HepG2 (cell line): ENCODE data around the gene CHRNA7. TPM values are rescaled to one million over a fixed set of nuclear protein-coding genes. Genes with fewer than 3 reads are reported as not detected.

Experiments
- ARID5B ChIP-seq: IDR thresholded peaks from 2 replicates; pipeline ENCODE4 v1.4.0; 2020; ENCODE audit warnings: mild to moderate bottlenecking, missing genetic modification reagents
- CENPT ChIP-seq: sonication (generic); formaldehyde crosslinking; IDR thresholded peaks from 2 replicates; pipeline ENCODE4 v1.8.0; 2022; ENCODE audit warnings: low read depth, mild to moderate bottlenecking, moderate library complexity, missing genetic modification reagents
- HHEX ChIP-seq: IDR thresholded peaks from 2 replicates; pipeline ENCODE4 v1.6.1; 2016; ENCODE audit warnings: control low read depth
- HNF4A ChIP-seq: sonication (generic); formaldehyde crosslinking; IDR thresholded peaks from 2 replicates; pipeline ENCODE4 v1.4.0; 2020; ENCODE audit warnings: missing genetic modification reagents
- IKZF5 ChIP-seq: IDR thresholded peaks from 2 replicates; pipeline ENCODE4 v1.6.1; 2018; ENCODE audit warnings: missing genetic modification reagents, mild to moderate bottlenecking, missing compliant biosample characterization
- KDM1A ChIP-seq: IDR thresholded peaks from 2 replicates; pipeline ENCODE4 v1.6.1; 2016; ENCODE audit warnings: missing compliant biosample characterization
- MLLT10 ChIP-seq: sonication (generic); formaldehyde crosslinking; IDR thresholded peaks from 2 replicates; pipeline ENCODE4 v1.4.0; 2020; ENCODE audit warnings: missing genetic modification reagents
- MTF2 ChIP-seq: sonication (generic); formaldehyde crosslinking; IDR thresholded peaks from 2 replicates; pipeline ENCODE4 v1.5.0; 2020; ENCODE audit warnings: missing genetic modification reagents, borderline replicate concordance
- MYPOP ChIP-seq: sonication (generic); formaldehyde crosslinking; IDR thresholded peaks from 2 replicates; pipeline ENCODE4 v1.8.1; 2023; ENCODE audit warnings: mild to moderate bottlenecking, moderate library complexity, missing genetic modification reagents
- NR2C2 ChIP-seq: sonication (generic); formaldehyde crosslinking; IDR thresholded peaks from 2 replicates; pipeline ENCODE4 v1.4.0; 2020; ENCODE audit warnings: missing genetic modification reagents, mild to moderate bottlenecking, moderate library complexity, borderline replicate concordance
- PPARG ChIP-seq: conservative IDR thresholded peaks from 2 replicates; pipeline ENCODE4 v1.6.1; 2016; ENCODE audit warnings: missing biosample characterization, missing genetic modification reagents
- RARA ChIP-seq: IDR thresholded peaks from 2 replicates; pipeline ENCODE4 v1.6.1; 2016; ENCODE audit warnings: missing genetic modification reagents, missing compliant biosample characterization
- SETDB1 ChIP-seq: sonication (generic); formaldehyde crosslinking; IDR thresholded peaks from 2 replicates; pipeline ENCODE4 v1.5.1; 2020; ENCODE audit warnings: missing genetic modification reagents, mild to moderate bottlenecking, borderline replicate concordance
- SYNCRIP ChIP-seq: fragments of 200-400 bp; formaldehyde crosslinking; IDR thresholded peaks from 2 replicates; pipeline ENCODE4 v1.6.1; 2018; ENCODE audit warnings: mild to moderate bottlenecking, low read depth, low read length; ENCODE audit not compliant: insufficient read depth
- TCF7 ChIP-seq: sonication (generic); IDR thresholded peaks from 2 replicates; pipeline ENCODE4 v1.6.1; 2016; ENCODE audit warnings: antibody characterized with exemption, low read depth
- ZNF30 ChIP-seq: sonication (generic); formaldehyde crosslinking; IDR thresholded peaks from 2 replicates; pipeline ENCODE4 v1.5.0; 2020; ENCODE audit warnings: mild to moderate bottlenecking, missing genetic modification reagents
- ZNF788 ChIP-seq: sonication (generic); formaldehyde crosslinking; IDR thresholded peaks from 2 replicates; pipeline ENCODE4 v1.5.0; 2020; ENCODE audit warnings: mild to moderate bottlenecking, missing genetic modification reagents, borderline replicate concordance
- ZSCAN5A ChIP-seq: sonication (generic); formaldehyde crosslinking; IDR thresholded peaks from 2 replicates; pipeline ENCODE4 v1.8.0; 2022; ENCODE audit warnings: mild to moderate bottlenecking, missing genetic modification reagents, borderline replicate concordance
- polyA plus RNA-seq, 8 experiments: library from polyadenylated mRNA; depleted of rRNA in 3 of 8; stranded (reverse) in 7 of 8; unstranded in 1 of 8; fragments of >200 nt; fragmentation: Illumina TruSeq in 4 of 8; extraction: Trizol in 4 of 8; gene quantifications; 2 replicates each; pipeline versions ENCODE4 v1.2.1 to v1.2.3, GENCODE V29; 2011 to 2016; ENCODE audit warnings: low read depth in 4 of 8, missing spikeins in 1 of 8, mixed read lengths in 1 of 8; ENCODE audit not compliant: insufficient read depth in 1 of 8
- total RNA-seq, 5 experiments: library from RNA; depleted of rRNA; stranded (reverse); fragments of >200 nt; fragmentation: Illumina TruSeq; extraction: Trizol; gene quantifications; 2 replicates each; pipeline ENCODE4 v1.2.3, GENCODE V29; 2016; ENCODE audit warnings: low read depth in 1 of 5

CHRNA7 gene
- total and polyA plus RNA-seq, 2 of the 13 experiments (the other 11 are each of a cell fraction or from before 2014, with no cell fraction given): 1.3 to 1.4 TPM

GRCh38 chr15:32113224-32113623 lies 82.9 kb downstream of the CHRNA7 start (continued):
- TF ChIP-seq IKZF5 (CRISPR knock-in tag) (no peak), ARID5B (CRISPR knock-in tag) (peak; percentile 44; the same call in 1 of the 2 replicates), MLLT10 (CRISPR knock-in tag) (no peak), RARA (CRISPR knock-in tag) (no peak), NR2C2 (CRISPR knock-in tag) (no peak), KDM1A (CRISPR knock-in tag) (no peak), ZNF788 (no peak), ZSCAN5A (no peak), CENPT (CRISPR knock-in tag) (no peak), PPARG (CRISPR knock-in tag) (no peak), TCF7 (peak; percentile 10; the same call in 1 of the 2 replicates), MTF2 (CRISPR knock-in tag) (no peak), SETDB1 (CRISPR knock-in tag) (no peak), HNF4A (0 out of 2 replicates have a peak, but pooled peaks have one; percentile 26), MYPOP (CRISPR knock-in tag) (no peak), ZNF30 (no peak), HHEX (0 out of 2 replicates have a peak, but pooled peaks have one; percentile 24), SYNCRIP (no peak)
